HCT116 (cell line): ENCODE data around the gene CNTNAP2. TPM values are rescaled to one million over a fixed set of nuclear protein-coding genes. Genes with fewer than 3 reads are reported as not detected.

Experiments
- ATAC-seq: fragments of 200-7000 bp; cut with Tn5 transposase; 2 replicates; pipeline ENCODE4 v1.9.1; 2020; ENCODE audit warnings: mild to moderate bottlenecking, moderate library complexity
- BruUV-seq: library from RNA; stranded (reverse); fragments of 400-500 nt; replicated peaks from 2 replicates; lab custom pipeline; 2021; lab: Mats Ljungman, UMichigan
- CTCF ChIA-PET: fragments of 300-600 bp; sonication (Branson Sonifier 250); formaldehyde crosslinking; loops from one replicate; lab custom pipeline; 2021; ENCODE audit warnings: antibody characterized with exemption; lab: Charles Lee
- POLR2A ChIA-PET: fragments of 300-600, 350-600 bp; sonication (Branson Sonifier 250); formaldehyde crosslinking; loops from one replicate; lab custom pipeline; 2021; ENCODE audit warnings: antibody characterized with exemption; lab: Charles Lee
- RAD21 ChIA-PET, 2 experiments: fragments of 300-600 bp; sonication (Branson Sonifier 250); formaldehyde crosslinking; loops; one replicate each; lab custom pipeline; 2023; ENCODE audit warnings: low total read pairs in 2 of 2; ENCODE audit not compliant: uncharacterized antibody in 2 of 2, unreplicated experiment in 2 of 2, low non-redundant PET in 1 of 2; lab: Charles Lee
- DNase-seq: peaks from one replicate; pipeline ENCODE4 v3.0.0-alpha.2; 2010; ENCODE audit warnings: low read depth, low spot score
- H2AFZ ChIP-seq: fragments of 200-600 bp; shearing (Covaris generic), sonication (generic); 2 replicates; pipeline ENCODE4 v1.6.1; 2017; ENCODE audit warnings: low read depth, mixed run types, mixed read lengths, antibody characterized with exemption, low read length; ENCODE audit not compliant: poor library complexity, severe bottlenecking
- H3K27ac ChIP-seq: 2 replicates; pipeline ENCODE4 v1.5.1; 2012; ENCODE audit warnings: low read depth, low read length
- H3K27me3 ChIP-seq: fragments of 200-600 bp; sonication (generic); 2 replicates; pipeline ENCODE4 v1.6.1; 2016; ENCODE audit warnings: mixed run types, low read length, mixed read lengths; ENCODE audit not compliant: insufficient read depth
- H3K36me3 ChIP-seq, 2 experiments: fragments of 200-500 bp in 1 of 2; fragments of 200-600 bp in 1 of 2; sonication (Bioruptor generic) in 1 of 2; sonication (generic) in 1 of 2; 2 replicates each; pipeline versions ENCODE4 v1.5.1 to v1.6.1; 2014 to 2016; ENCODE audit warnings: low read length in 2 of 2, inconsistent platforms in 1 of 2, mixed read lengths in 1 of 2, mixed run types in 1 of 2; ENCODE audit not compliant: insufficient read depth in 2 of 2, control insufficient read depth in 1 of 2
- H3K4me1 ChIP-seq, 2 experiments: fragments of 200-600 bp in 1 of 2; sonication (generic) in 1 of 2; 2 replicates each; pipeline versions ENCODE4 v1.5.1 to v1.6.1; 2012 to 2017; ENCODE audit warnings: low read length in 2 of 2, inconsistent platforms in 1 of 2, mild to moderate bottlenecking in 1 of 2, mixed read lengths in 1 of 2, mixed run types in 1 of 2, moderate library complexity in 1 of 2; ENCODE audit not compliant: insufficient read depth in 2 of 2, control insufficient read depth in 1 of 2
- H3K4me2 ChIP-seq: fragments of 200-600 bp; sonication (generic); 2 replicates; pipeline ENCODE4 v1.6.1; 2017; ENCODE audit warnings: mixed run types, low read length, mixed read lengths
- H3K4me3 ChIP-seq, 2 experiments: fragments of 200-600 bp in 1 of 2; sonication (generic) in 1 of 2; replicated peaks in 1 of 2; 2 replicates each; pipeline ENCODE4 v1.5.1; 2011 to 2016; ENCODE audit warnings: low read length in 2 of 2, control low read depth in 1 of 2, low read depth in 1 of 2, mild to moderate bottlenecking in 1 of 2, mixed read lengths in 1 of 2, mixed run types in 1 of 2
- H3K79me2 ChIP-seq: fragments of 200-600 bp; sonication (generic); 2 replicates; pipeline ENCODE4 v1.6.1; 2017; ENCODE audit warnings: mild to moderate bottlenecking, mixed run types, low read length, moderate library complexity, mixed read lengths; ENCODE audit not compliant: insufficient read depth
- H3K9ac ChIP-seq: fragments of 200-600 bp; sonication (generic); 2 replicates; pipeline ENCODE4 v1.6.1; 2016; ENCODE audit warnings: low read length, mixed read lengths
- H3K9me2 ChIP-seq: fragments of 200-600 bp; sonication (generic), shearing (Covaris generic); 2 replicates; pipeline ENCODE4 v1.6.1; 2017; ENCODE audit warnings: mixed run types, mild to moderate bottlenecking, moderate library complexity; ENCODE audit not compliant: insufficient read depth
- H3K9me3 ChIP-seq, 2 experiments: fragments of 200-500 bp in 1 of 2; fragments of 200-600 bp in 1 of 2; sonication (Bioruptor generic) in 1 of 2; sonication (generic) in 1 of 2; 2 replicates each; pipeline ENCODE4 v1.6.1; 2014 to 2017; ENCODE audit warnings: low read length in 2 of 2, mixed read lengths in 2 of 2, inconsistent platforms in 1 of 2, low read depth in 1 of 2, mild to moderate bottlenecking in 1 of 2, mixed run types in 1 of 2, moderate library complexity in 1 of 2; ENCODE audit not compliant: control insufficient read depth in 1 of 2, insufficient read depth in 1 of 2
- H4K20me1 ChIP-seq: fragments of 200-600 bp; sonication (generic), shearing (Covaris generic); 2 replicates; pipeline ENCODE4 v1.6.1; 2017; ENCODE audit warnings: mixed run types, mild to moderate bottlenecking, moderate library complexity; ENCODE audit not compliant: insufficient read depth
- ATF3 ChIP-seq: IDR thresholded peaks from 2 replicates; pipeline ENCODE4 v1.6.1; 2012
- CBX3 ChIP-seq: IDR thresholded peaks from 2 replicates; pipeline ENCODE4 v1.6.1; 2012; ENCODE audit warnings: low read depth
- CEBPB ChIP-seq: IDR thresholded peaks from 2 replicates; pipeline ENCODE4 v1.6.1; 2012; ENCODE audit warnings: low read depth
- CTCF ChIP-seq, 3 experiments: fragments of 200-600 bp in 1 of 3; sonication (generic) in 1 of 3; IDR thresholded peaks in 2 of 3; conservative IDR thresholded peaks in 1 of 3; 2 replicates each; pipeline ENCODE4 v1.5.1; 2012 to 2017; ENCODE audit warnings: low read depth in 2 of 3, low read length in 2 of 3, antibody characterized with exemption in 1 of 3, borderline replicate concordance in 1 of 3, control low read depth in 1 of 3, mild to moderate bottlenecking in 1 of 3, mixed read lengths in 1 of 3, mixed run types in 1 of 3, moderate library complexity in 1 of 3; ENCODE audit not compliant: insufficient read depth in 1 of 3
- EZH2 ChIP-seq: fragments of 200-600 bp; sonication (generic); IDR thresholded peaks from 2 replicates; pipeline ENCODE4 v1.6.1; 2017; ENCODE audit warnings: antibody characterized with exemption, mixed run types
- EZH2phosphoT487 ChIP-seq: fragments of 200-600 bp; IDR thresholded peaks from 2 replicates; pipeline ENCODE4 v1.6.1; 2018; ENCODE audit warnings: antibody characterized with exemption, borderline replicate concordance
- FOSL1 ChIP-seq: IDR thresholded peaks from 2 replicates; pipeline ENCODE4 v1.6.1; 2012; ENCODE audit warnings: low read depth
- JUND ChIP-seq: IDR thresholded peaks from 2 replicates; pipeline ENCODE4 v1.6.1; 2012
- POLR2A ChIP-seq: IDR thresholded peaks from 2 replicates; pipeline ENCODE4 v1.7.0; 2011; ENCODE audit warnings: borderline replicate concordance; ENCODE audit not compliant: insufficient read depth, insufficient read length; ENCODE audit errors: extremely low read depth
- RAD21 ChIP-seq: IDR thresholded peaks from 2 replicates; pipeline ENCODE4 v1.6.1; 2012; ENCODE audit warnings: low read depth, mild to moderate bottlenecking
- REST ChIP-seq: IDR thresholded peaks from 2 replicates; pipeline ENCODE4 v1.6.1; 2012; ENCODE audit warnings: low read depth
- SP1 ChIP-seq: IDR thresholded peaks from 2 replicates; pipeline ENCODE4 v1.6.1; 2012; ENCODE audit warnings: low read depth
- SRF ChIP-seq: IDR thresholded peaks from 2 replicates; pipeline ENCODE4 v1.6.1; 2012; ENCODE audit warnings: low read depth
- TCF7L2 ChIP-seq: IDR thresholded peaks from 2 replicates; pipeline ENCODE4 v1.7.0; 2011; ENCODE audit warnings: borderline replicate concordance, inconsistent platforms; ENCODE audit not compliant: insufficient read depth, insufficient read length; ENCODE audit errors: extremely low read depth
- ZFX ChIP-seq: fragments of 450-650 bp; IDR thresholded peaks from 2 replicates; pipeline ENCODE4 v1.6.1; 2017
- intact Hi-C: fragments of 100-400 bp; cut with micrococcal nuclease; formaldehyde crosslinking; loops from 2 replicates; pipeline ENCODE4 v1.10.0; 2022
- total RNA-seq: library from RNA; stranded (reverse); gene quantifications from one replicate; pipeline ENCODE4 v1.2.1, GENCODE V29; 2021; ENCODE audit not compliant: unreplicated experiment
- TF ChIP-seq, protein P1 (sequence below): IDR thresholded peaks from 2 replicates; pipeline ENCODE4 v1.6.1; 2012

CNTNAP2 gene
- total RNA-seq, 1 experiment from 2014 or later = 0.37 TPM

- BruUV-seq = no TSS peak
- H3K4me3 ChIP-seq = no peak overlapping the region
- H4K20me1 ChIP-seq = no peaks in the 10 kb centered on the region
- no peaks in the 10 kb centered on the region for H3K27me3 ChIP-seq
- H3K9me2 ChIP-seq = no peaks in the 10 kb centered on the region
- intact Hi-C loops = no loop called here
- H3K4me1 ChIP-seq = no peaks in the 10 kb centered on the region
- ATAC-seq = no peak
- H3K9ac ChIP-seq = no peak overlapping the region
- H3K4me2 ChIP-seq = no peak overlapping the region
- H3K79me2 ChIP-seq = no peaks in the 10 kb centered on the region
- H2AFZ ChIP-seq = no peak overlapping the region
- ChIA-PET POLR2A (no interaction called here), CTCF (no interaction called here), RAD21 (no interaction called here)
- peaks cover 6 to 20% of the 10 kb centered on the region in 2 experiments; a peak in 2 of 4 replicates for H3K9me3 ChIP-seq
- H3K27ac ChIP-seq = no peak overlapping the region
- no peaks in the 10 kb centered on the region for H3K36me3 ChIP-seq
- TF ChIP-seq CTCF (IDR thresholded peaks at IDR 0.05 in 2 of 3, conservative IDR thresholded peaks at IDR 0.05 in 1 of 3; ENCODE audit: borderline replicate concordance in 1 of 3, insufficient read depth in 1 of 3, low read depth in 2 of 3, low read length in 2 of 3) (no peak), ZFX (no peak), RAD21 (no peak), TCF7L2 (no peak), SRF (no peak), POLR2A (no peak), CBX3 (no peak), REST (no peak), SP1 (no peak), JUND (no peak), CEBPB (no peak), FOSL1 (no peak), EZH2 (no peak), ATF3 (no peak), EZH2phosphoT487 (no peak)
- TF ChIP-seq, protein P1, sequence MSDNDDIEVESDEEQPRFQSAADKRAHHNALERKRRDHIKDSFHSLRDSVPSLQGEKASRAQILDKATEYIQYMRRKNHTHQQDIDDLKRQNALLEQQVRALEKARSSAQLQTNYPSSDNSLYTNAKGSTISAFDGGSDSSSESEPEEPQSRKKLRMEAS = no peak
- TF ChIP-seq, all 23 proteins: peak for 0
- DNase-seq = no peak
Observed at GRCh38 chr7:146652176-146652575, 535.6 kb downstream of the CNTNAP2 start.
